Fibroblast of lung (primary cell): ENCODE results near the gene TMSB15B. TPM values are rescaled to one million over a fixed set of nuclear protein-coding genes. Genes with fewer than 3 reads are reported as not detected.
"Not testable (repeated sequence)": the region's sequence is repeated elsewhere in the genome, so short reads cannot be mapped to it uniquely, and the experiment has no call there.

Experiments
- DNase-seq, 2 donors: peaks; one replicate each; pipeline versions ENCODE4 v3.0.0 to v3.0.0-alpha.2; 2010; ENCODE audit warnings: low read depth in 2 of 2
- H2AFZ ChIP-seq: 2 replicates; pipeline ENCODE4 v1.5.1; 2012; ENCODE audit warnings: low read length, control low read depth, inconsistent platforms
- H3K27ac ChIP-seq: 2 replicates; pipeline ENCODE4 v1.5.1; 2011; ENCODE audit warnings: low read length, control low read depth; ENCODE audit not compliant: insufficient read depth
- H3K27me3 ChIP-seq: 2 replicates; pipeline ENCODE4 v1.5.1; 2011; ENCODE audit warnings: mild to moderate bottlenecking, low read length; ENCODE audit not compliant: control insufficient read depth, insufficient read depth
- H3K36me3 ChIP-seq: 2 replicates; pipeline ENCODE4 v1.5.1; 2011; ENCODE audit warnings: low read length; ENCODE audit not compliant: control insufficient read depth, insufficient read depth
- H3K4me1 ChIP-seq: 2 replicates; pipeline ENCODE4 v1.5.1; 2011; ENCODE audit warnings: low read length; ENCODE audit not compliant: control insufficient read depth, insufficient read depth; ENCODE audit errors: extremely low read depth
- H3K4me2 ChIP-seq: 2 replicates; pipeline ENCODE4 v1.5.1; 2011; ENCODE audit warnings: low read length, control low read depth; ENCODE audit not compliant: insufficient read depth; ENCODE audit errors: extremely low read depth
- H3K4me3 ChIP-seq, 4 experiments: fragments of 200-600 bp in 1 of 4; sonication (generic) in 1 of 4; replicated peaks in 1 of 4; 2 replicates each; pipeline ENCODE4 v1.5.1; 2011 to 2016; ENCODE audit warnings: low read length in 4 of 4, low read depth in 3 of 4, mild to moderate bottlenecking in 3 of 4, control low read depth in 2 of 4, inconsistent platforms in 1 of 4, mixed read lengths in 1 of 4; ENCODE audit not compliant: insufficient read depth in 1 of 4; ENCODE audit errors: control extremely low read depth in 1 of 4
- H3K79me2 ChIP-seq: 2 replicates; pipeline ENCODE4 v1.5.1; 2012; ENCODE audit warnings: mild to moderate bottlenecking, low read length, inconsistent platforms; ENCODE audit not compliant: control insufficient read depth, insufficient read depth
- H3K9ac ChIP-seq: 2 replicates; pipeline ENCODE4 v1.5.1; 2011; ENCODE audit warnings: mild to moderate bottlenecking, low read length, control low read depth; ENCODE audit not compliant: insufficient read depth
- H3K9me3 ChIP-seq: 2 replicates; pipeline ENCODE4 v1.5.1; 2012; ENCODE audit warnings: low read depth, low read length; ENCODE audit not compliant: control insufficient read depth, insufficient read depth
- H4K20me1 ChIP-seq: 2 replicates; pipeline ENCODE4 v1.5.1; 2011; ENCODE audit warnings: low read length; ENCODE audit not compliant: control insufficient read depth, insufficient read depth; ENCODE audit errors: extremely low read depth
- EZH2 ChIP-seq: IDR thresholded peaks from 2 replicates; pipeline ENCODE4 v1.5.1; 2012; ENCODE audit warnings: low read length, control low read depth, mild to moderate bottlenecking; ENCODE audit errors: missing control alignments
- polyA plus RNA-seq, 2 donors: library from polyadenylated mRNA; depleted of rRNA in 1 of 2; stranded (reverse) in 1 of 2; unstranded in 1 of 2; fragments of >200 nt; gene quantifications; 2 replicates each; pipeline ENCODE4 v1.2.1, GENCODE V29; 2011 to 2012; ENCODE audit warnings: missing spikeins in 1 of 2
- total RNA-seq: library from RNA; depleted of rRNA; stranded (reverse); fragments of >200 nt; gene quantifications from 2 replicates; pipeline ENCODE4 v1.2.1, GENCODE V29; 2014
- TF ChIP-seq, protein P1 (sequence below), 2 donors: IDR thresholded peaks in 1 of 2; conservative IDR thresholded peaks in 1 of 2; 1 replicate in 1 of 2; 2 replicates in 1 of 2; pipeline ENCODE4 v1.5.1; 2011 to 2012; ENCODE audit warnings: low read length in 2 of 2, control low read depth in 1 of 2, inconsistent platforms in 1 of 2, low read depth in 1 of 2, mild to moderate bottlenecking in 1 of 2

TMSB15B gene
- total and polyA plus RNA-seq, 2 donors (not counting 1 experiment from before 2014, with no cell fraction given): 3.1 to 10.0 TPM

DNA sequence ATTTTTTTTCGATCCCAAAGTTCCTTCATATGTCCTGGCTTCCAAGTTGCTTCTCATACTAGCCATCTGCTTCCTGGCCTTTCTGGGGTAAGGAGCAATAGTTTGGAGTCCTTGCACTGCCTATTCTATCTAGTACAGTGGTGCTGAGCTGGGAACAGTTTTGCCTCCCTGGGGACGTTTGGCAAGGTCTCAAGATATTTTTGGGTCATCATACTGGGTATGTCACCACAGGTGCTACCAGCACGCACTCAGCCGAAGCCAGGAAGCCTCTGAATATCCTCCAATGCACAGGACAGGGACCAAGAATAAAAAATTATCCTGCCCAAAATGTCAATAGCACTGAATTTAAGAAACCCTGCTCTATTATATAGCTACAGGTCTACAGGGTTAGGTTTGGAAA lies 35.4 kb upstream of the TMSB15B start:
- H3K4me3 ChIP-seq: no peak overlapping the region
- no peaks in the 10 kb centered on the region for H3K4me1 ChIP-seq
- H3K79me2 ChIP-seq: no peaks in the 10 kb centered on the region
- H3K9me3 ChIP-seq: no peaks in the 10 kb centered on the region
- DNase-seq: no peak
- H3K36me3 ChIP-seq: no peaks in the 10 kb centered on the region
- H3K27me3 ChIP-seq: no peaks in the 10 kb centered on the region
- H3K4me2 ChIP-seq: no peak overlapping the region
- H4K20me1 ChIP-seq: no peaks in the 10 kb centered on the region
- H3K9ac ChIP-seq: no peak overlapping the region
- H3K27ac ChIP-seq: no peak overlapping the region
- no peak overlapping the region for H2AFZ ChIP-seq
- no peak for TF ChIP-seq EZH2
- TF ChIP-seq, protein P1, sequence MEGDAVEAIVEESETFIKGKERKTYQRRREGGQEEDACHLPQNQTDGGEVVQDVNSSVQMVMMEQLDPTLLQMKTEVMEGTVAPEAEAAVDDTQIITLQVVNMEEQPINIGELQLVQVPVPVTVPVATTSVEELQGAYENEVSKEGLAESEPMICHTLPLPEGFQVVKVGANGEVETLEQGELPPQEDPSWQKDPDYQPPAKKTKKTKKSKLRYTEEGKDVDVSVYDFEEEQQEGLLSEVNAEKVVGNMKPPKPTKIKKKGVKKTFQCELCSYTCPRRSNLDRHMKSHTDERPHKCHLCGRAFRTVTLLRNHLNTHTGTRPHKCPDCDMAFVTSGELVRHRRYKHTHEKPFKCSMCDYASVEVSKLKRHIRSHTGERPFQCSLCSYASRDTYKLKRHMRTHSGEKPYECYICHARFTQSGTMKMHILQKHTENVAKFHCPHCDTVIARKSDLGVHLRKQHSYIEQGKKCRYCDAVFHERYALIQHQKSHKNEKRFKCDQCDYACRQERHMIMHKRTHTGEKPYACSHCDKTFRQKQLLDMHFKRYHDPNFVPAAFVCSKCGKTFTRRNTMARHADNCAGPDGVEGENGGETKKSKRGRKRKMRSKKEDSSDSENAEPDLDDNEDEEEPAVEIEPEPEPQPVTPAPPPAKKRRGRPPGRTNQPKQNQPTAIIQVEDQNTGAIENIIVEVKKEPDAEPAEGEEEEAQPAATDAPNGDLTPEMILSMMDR (conservative IDR thresholded peaks at IDR 0.05 in 1 of 2, IDR thresholded peaks at IDR 0.05 in 1 of 2; ENCODE audit: low read depth in 1 of 2, low read length in 2 of 2): no peak

DNA sequence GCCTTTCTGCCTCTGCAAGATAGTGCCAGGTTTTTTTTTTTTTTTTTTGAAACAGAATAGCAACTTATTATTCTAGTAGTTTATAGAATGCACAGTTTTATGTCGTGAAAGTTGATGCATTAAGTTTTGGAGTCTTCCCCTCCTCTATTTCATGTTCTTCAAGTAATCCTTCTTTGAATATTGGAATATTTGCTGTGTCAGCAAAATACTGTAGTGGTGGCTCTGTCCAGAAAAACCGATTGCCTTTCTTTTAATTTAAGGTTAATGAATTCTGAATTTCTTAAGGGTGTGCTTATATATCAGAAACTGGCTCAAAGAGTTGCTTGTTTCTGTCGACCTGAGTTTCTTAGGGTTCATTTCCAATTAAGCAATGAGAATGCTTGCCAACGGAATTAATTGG lies 34.8 kb upstream of the TMSB15B start:
- DNase-seq: no peak
- H3K36me3 ChIP-seq: no peaks in the 10 kb centered on the region
- no peak overlapping the region for H3K9ac ChIP-seq
- no peak overlapping the region for H3K27ac ChIP-seq
- no peaks in the 10 kb centered on the region for H4K20me1 ChIP-seq
- TF ChIP-seq, protein P1 (conservative IDR thresholded peaks at IDR 0.05 in 1 of 2, IDR thresholded peaks at IDR 0.05 in 1 of 2; ENCODE audit: low read depth in 1 of 2, low read length in 2 of 2): no peak
- TF ChIP-seq EZH2: no peak
- H3K9me3 ChIP-seq: no peaks in the 10 kb centered on the region
- H3K4me1 ChIP-seq: no peaks in the 10 kb centered on the region
- H3K79me2 ChIP-seq: no peaks in the 10 kb centered on the region
- no peaks in the 10 kb centered on the region for H3K27me3 ChIP-seq
- H3K4me2 ChIP-seq: no peak overlapping the region
- no peak overlapping the region for H3K4me3 ChIP-seq
- H2AFZ ChIP-seq: no peak overlapping the region

DNA sequence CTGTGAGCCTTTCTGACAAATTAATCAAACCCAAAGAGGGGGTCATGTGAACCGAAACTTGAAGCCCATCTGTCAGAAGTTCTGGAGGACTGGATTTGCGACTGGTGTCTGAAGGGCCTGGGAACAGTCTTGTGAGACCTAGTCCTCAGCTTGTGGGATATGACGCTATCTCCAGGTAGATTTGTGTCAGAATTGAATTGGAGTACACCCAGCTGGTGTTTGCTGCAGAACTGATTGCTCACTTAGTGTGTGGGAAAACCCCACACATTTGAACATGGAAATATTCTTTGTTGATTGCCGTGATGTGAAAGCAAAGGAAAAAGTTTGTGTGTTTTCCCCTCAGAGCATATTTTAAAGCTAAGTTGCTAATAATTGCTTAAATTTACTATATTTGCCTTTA lies 30.3 kb upstream of the TMSB15B start:
- Histone ChIP-seq H3K4me2 (no peak overlapping the region), H3K79me2 (no peaks in the 10 kb centered on the region), H3K9ac (no peak overlapping the region), H3K27me3 (no peaks in the 10 kb centered on the region), H3K27ac (no peak overlapping the region), H4K20me1 (no peaks in the 10 kb centered on the region), H3K9me3 (no peaks in the 10 kb centered on the region), H3K4me3 (no peak overlapping the region), H3K4me1 (no peaks in the 10 kb centered on the region), H2AFZ (no peak overlapping the region), H3K36me3 (no peaks in the 10 kb centered on the region)
- no peak for DNase-seq
- no peak for TF ChIP-seq EZH2
- TF ChIP-seq, protein P1 (conservative IDR thresholded peaks at IDR 0.05 in 1 of 2, IDR thresholded peaks at IDR 0.05 in 1 of 2; ENCODE audit: low read depth in 1 of 2, low read length in 2 of 2): no peak

DNA sequence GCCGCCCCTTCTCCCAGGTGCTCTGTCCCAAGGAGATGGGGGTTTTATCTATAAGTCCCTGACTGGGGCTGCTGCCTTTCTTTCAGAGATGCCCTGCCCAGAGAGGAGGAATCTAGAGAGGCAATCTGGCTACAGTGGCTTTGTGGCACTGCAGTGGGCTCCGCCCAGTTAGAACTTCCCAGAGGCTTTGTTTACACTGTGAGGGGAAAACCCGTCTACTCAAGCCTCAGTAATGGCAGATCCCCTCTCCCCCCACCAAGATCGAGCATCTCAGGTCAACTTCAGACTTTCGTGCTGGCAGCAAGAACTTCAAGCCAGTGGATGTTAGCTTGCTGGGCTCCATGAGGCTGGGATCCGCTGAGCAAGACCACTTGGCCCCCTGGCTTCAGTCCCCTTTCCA lies 22.2 kb upstream of the TMSB15B start:
- H3K9me3 ChIP-seq, H4K20me1 ChIP-seq, H3K9ac ChIP-seq, H3K27me3 ChIP-seq, H3K27ac ChIP-seq, H3K79me2 ChIP-seq, H3K36me3 ChIP-seq, DNase-seq, H2AFZ ChIP-seq, H3K4me2 ChIP-seq, H3K4me1 ChIP-seq, H3K4me3 ChIP-seq: not testable (repeated sequence)
